Astrocyte (in vitro differentiated cells and primary cell): ENCODE results near the gene ATOH7. TPM values are rescaled to one million over a fixed set of nuclear protein-coding genes. Genes with fewer than 3 reads are reported as not detected.

Experiments
- DNase-seq: peaks from one replicate; pipeline ENCODE4 v3.0.0-alpha.2; 2010; ENCODE audit warnings: low read depth
- FAIRE-seq: peaks from 2 replicates; lab custom pipeline; 2011; peaks lifted over from hg19 to GRCh38; lab: Jason Lieb, UNC
- H2AFZ ChIP-seq: 2 replicates; pipeline ENCODE4 v1.6.0; 2012; ENCODE audit warnings: low read depth, low read length, inconsistent platforms
- H3K27ac ChIP-seq: 2 replicates; pipeline ENCODE4 v1.5.1; 2011; ENCODE audit warnings: low read depth, low read length, inconsistent platforms
- H3K27me3 ChIP-seq: 2 replicates; pipeline ENCODE4 v1.6.0; 2011; ENCODE audit warnings: low read length, inconsistent platforms; ENCODE audit not compliant: insufficient read depth
- H3K36me3 ChIP-seq: 2 replicates; pipeline ENCODE4 v1.5.1; 2011; ENCODE audit warnings: low read length, inconsistent platforms; ENCODE audit not compliant: insufficient read depth
- H3K4me1 ChIP-seq: 2 replicates; pipeline ENCODE4 v1.5.1; 2011; ENCODE audit warnings: low read length, inconsistent platforms; ENCODE audit not compliant: insufficient read depth
- H3K4me2 ChIP-seq: 2 replicates; pipeline ENCODE4 v1.6.0; 2012; ENCODE audit warnings: low read length, inconsistent platforms
- H3K4me3 ChIP-seq: 2 replicates; pipeline ENCODE4 v1.5.1; 2011; ENCODE audit warnings: low read depth, mild to moderate bottlenecking, low read length, inconsistent platforms; ENCODE audit not compliant: insufficient read depth
- H3K79me2 ChIP-seq: 2 replicates; pipeline ENCODE4 v1.6.0; 2012; ENCODE audit warnings: mild to moderate bottlenecking, low read length, inconsistent platforms; ENCODE audit not compliant: insufficient read depth
- H3K9ac ChIP-seq: 2 replicates; pipeline ENCODE4 v1.6.0; 2012; ENCODE audit warnings: mild to moderate bottlenecking, low read length, inconsistent platforms
- H3K9me3 ChIP-seq: 2 replicates; pipeline ENCODE4 v1.5.1; 2012; ENCODE audit warnings: low read depth, mild to moderate bottlenecking, low read length, inconsistent platforms; ENCODE audit not compliant: insufficient read depth
- H4K20me1 ChIP-seq: 2 replicates; pipeline ENCODE4 v1.6.0; 2012; ENCODE audit warnings: low read length, inconsistent platforms; ENCODE audit not compliant: insufficient read depth
- H3K27ac Mint-ChIP-seq: one replicate; pipeline ENCODE4 v1.8.0; 2021; ENCODE audit warnings: mild to moderate bottlenecking, mixed read lengths; ENCODE audit not compliant: unreplicated experiment
- H3K27me3 Mint-ChIP-seq: one replicate; pipeline ENCODE4 v1.8.0; 2021; ENCODE audit warnings: low read depth, mixed read lengths; ENCODE audit not compliant: unreplicated experiment
- H3K36me3 Mint-ChIP-seq: one replicate; pipeline ENCODE4 v1.8.0; 2021; ENCODE audit warnings: low read depth, mixed read lengths; ENCODE audit not compliant: unreplicated experiment
- H3K4me1 Mint-ChIP-seq: one replicate; pipeline ENCODE4 v1.8.0; 2021; ENCODE audit warnings: low read depth, mixed read lengths; ENCODE audit not compliant: unreplicated experiment
- H3K4me3 Mint-ChIP-seq: one replicate; pipeline ENCODE4 v1.8.0; 2021; ENCODE audit warnings: mild to moderate bottlenecking, moderate library complexity, mixed read lengths; ENCODE audit not compliant: unreplicated experiment
- H3K9me3 Mint-ChIP-seq: one replicate; pipeline ENCODE4 v1.8.0; 2021; ENCODE audit warnings: mild to moderate bottlenecking, mixed read lengths; ENCODE audit not compliant: unreplicated experiment
- EZH2 ChIP-seq: IDR thresholded peaks from 2 replicates; pipeline ENCODE4 v1.6.1; 2012; ENCODE audit warnings: mild to moderate bottlenecking, low read length, inconsistent platforms; ENCODE audit not compliant: insufficient read depth
- total RNA-seq: library from RNA; stranded (reverse); gene quantifications from 2 replicates; pipeline ENCODE4 v1.2.1, GENCODE V29; 2021
- TF ChIP-seq, protein P1 (sequence below): IDR thresholded peaks from 2 replicates; pipeline ENCODE4 v1.5.1; 2011; ENCODE audit warnings: low read depth, mild to moderate bottlenecking, inconsistent platforms, low read length, moderate library complexity; ENCODE audit not compliant: insufficient read depth

Gene ATOH7
- total RNA-seq, 1 donor from 2014 or later: not detected

DNA sequence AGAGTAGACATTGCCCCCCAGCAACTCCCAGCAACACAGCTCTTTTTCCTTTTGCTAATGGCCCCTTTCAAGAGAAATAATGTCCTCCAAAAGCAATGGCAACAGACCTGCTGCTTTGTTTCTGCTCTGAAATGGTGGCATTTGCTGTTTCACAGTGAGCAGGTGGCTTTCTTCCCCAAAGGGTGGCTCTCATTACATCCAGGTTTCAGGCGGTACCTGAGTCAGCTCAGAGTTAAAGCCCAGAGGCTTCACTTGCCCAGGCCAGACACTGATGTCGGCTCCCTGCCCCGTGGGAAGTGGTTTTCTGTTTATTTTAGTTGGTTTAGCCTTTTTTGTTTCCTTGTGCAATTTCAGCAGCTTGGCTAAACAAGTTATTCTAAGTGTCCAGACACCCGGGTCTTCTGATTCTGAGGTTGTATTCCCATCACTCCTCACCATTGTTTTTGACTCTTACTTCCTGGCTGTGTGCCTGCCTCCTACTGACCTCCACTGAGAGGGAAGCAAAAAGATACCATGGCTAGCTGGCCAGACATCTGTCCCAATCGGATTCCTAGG is 7.8 kb upstream of the ATOH7 start:
- Histone ChIP-seq H3K4me1 (no peaks in the 10 kb centered on the region), H3K4me2 (no peak overlapping the region), H4K20me1 (no peaks in the 10 kb centered on the region), H3K9ac (no peak overlapping the region), H3K36me3 (no peaks in the 10 kb centered on the region), H3K4me3 (no peak overlapping the region), H3K9me3 (no peaks in the 10 kb centered on the region), H3K27me3 (peaks cover 2% of the 10 kb centered on the region), H2AFZ (peak overlapping the region; percentile 24), H3K79me2 (no peaks in the 10 kb centered on the region), H3K27ac (no peak overlapping the region)
- TF ChIP-seq, protein P1, sequence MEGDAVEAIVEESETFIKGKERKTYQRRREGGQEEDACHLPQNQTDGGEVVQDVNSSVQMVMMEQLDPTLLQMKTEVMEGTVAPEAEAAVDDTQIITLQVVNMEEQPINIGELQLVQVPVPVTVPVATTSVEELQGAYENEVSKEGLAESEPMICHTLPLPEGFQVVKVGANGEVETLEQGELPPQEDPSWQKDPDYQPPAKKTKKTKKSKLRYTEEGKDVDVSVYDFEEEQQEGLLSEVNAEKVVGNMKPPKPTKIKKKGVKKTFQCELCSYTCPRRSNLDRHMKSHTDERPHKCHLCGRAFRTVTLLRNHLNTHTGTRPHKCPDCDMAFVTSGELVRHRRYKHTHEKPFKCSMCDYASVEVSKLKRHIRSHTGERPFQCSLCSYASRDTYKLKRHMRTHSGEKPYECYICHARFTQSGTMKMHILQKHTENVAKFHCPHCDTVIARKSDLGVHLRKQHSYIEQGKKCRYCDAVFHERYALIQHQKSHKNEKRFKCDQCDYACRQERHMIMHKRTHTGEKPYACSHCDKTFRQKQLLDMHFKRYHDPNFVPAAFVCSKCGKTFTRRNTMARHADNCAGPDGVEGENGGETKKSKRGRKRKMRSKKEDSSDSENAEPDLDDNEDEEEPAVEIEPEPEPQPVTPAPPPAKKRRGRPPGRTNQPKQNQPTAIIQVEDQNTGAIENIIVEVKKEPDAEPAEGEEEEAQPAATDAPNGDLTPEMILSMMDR: no peak
- TF ChIP-seq EZH2: no peak
- Mint-ChIP-seq H3K9me3 (no peaks in the 10 kb centered on the region), H3K27me3 (peaks cover 3% of the 10 kb centered on the region), H3K4me1 (peaks cover 3% of the 10 kb centered on the region), H3K36me3 (peaks cover 2% of the 10 kb centered on the region), H3K27ac (no peak overlapping the region), H3K4me3 (no peak overlapping the region)
- FAIRE-seq (no peak), DNase-seq (peak; percentile 46)

DNA sequence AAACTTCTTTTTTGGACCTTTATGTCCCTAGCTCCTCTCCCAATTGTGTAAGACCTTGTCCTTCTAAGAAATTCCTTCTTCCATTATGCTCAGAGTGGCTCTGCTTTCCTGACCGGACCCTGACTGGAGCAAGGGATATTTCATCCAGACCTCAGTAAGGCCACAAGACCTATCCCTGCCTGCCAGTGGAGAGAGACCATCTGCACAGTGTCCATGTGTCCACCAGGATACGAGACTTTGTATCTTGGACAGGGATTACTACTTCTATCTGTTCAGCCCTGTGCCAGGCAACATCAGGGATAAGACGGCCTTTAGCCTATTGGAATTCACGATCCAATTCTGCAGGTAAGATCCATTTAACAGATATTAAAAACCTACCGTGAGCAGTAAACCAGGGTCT is 7.2 kb upstream of the ATOH7 start:
- H3K4me3 ChIP-seq: no peak overlapping the region
- H3K4me3 Mint-ChIP-seq: no peak overlapping the region
- H3K4me2 ChIP-seq: no peak overlapping the region
- no peaks in the 10 kb centered on the region for H3K9me3 Mint-ChIP-seq
- H3K36me3 ChIP-seq: no peaks in the 10 kb centered on the region
- TF ChIP-seq, protein P1: no peak
- no peak for TF ChIP-seq EZH2
- H3K27me3 Mint-ChIP-seq: peaks cover 3% of the 10 kb centered on the region
- no peaks in the 10 kb centered on the region for H3K9me3 ChIP-seq
- H3K27ac Mint-ChIP-seq: no peak overlapping the region
- no peak overlapping the region for H2AFZ ChIP-seq
- H4K20me1 ChIP-seq: no peaks in the 10 kb centered on the region
- no peaks in the 10 kb centered on the region for H3K4me1 ChIP-seq
- no peak overlapping the region for H3K9ac ChIP-seq
- DNase-seq (no peak), FAIRE-seq (no peak)
- H3K36me3 Mint-ChIP-seq: peaks cover 2% of the 10 kb centered on the region
- H3K4me1 Mint-ChIP-seq: peaks cover 3% of the 10 kb centered on the region
- H3K79me2 ChIP-seq: no peaks in the 10 kb centered on the region
- no peak overlapping the region for H3K27ac ChIP-seq
- peaks cover 2% of the 10 kb centered on the region for H3K27me3 ChIP-seq

DNA sequence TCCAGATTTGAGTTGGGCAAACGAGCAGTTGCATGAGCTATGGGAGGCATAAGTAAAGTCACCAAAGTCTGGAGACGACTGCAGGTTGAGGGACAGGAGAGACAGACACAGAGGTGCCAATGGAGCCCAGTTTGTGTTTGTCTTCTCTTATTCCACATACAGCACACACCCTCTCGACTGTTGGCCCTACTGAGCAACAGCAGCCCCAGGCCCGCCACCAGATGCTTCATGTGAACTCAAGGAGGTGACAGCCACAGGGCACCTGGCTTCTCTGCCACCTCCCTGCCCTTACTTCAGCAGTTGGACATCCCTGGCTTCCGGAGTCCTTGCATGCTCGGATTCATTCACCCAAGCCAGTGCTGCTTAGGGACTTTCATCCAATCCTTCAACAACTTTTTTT is 6.5 kb upstream of the ATOH7 start:
- FAIRE-seq (no peak), DNase-seq (no peak)
- H3K9ac ChIP-seq: no peak overlapping the region
- H3K4me3 Mint-ChIP-seq: no peak overlapping the region
- H3K9me3 ChIP-seq: no peaks in the 10 kb centered on the region
- no peak overlapping the region for H3K4me2 ChIP-seq
- peaks cover 4% of the 10 kb centered on the region for H3K27me3 ChIP-seq
- no peaks in the 10 kb centered on the region for H3K4me1 ChIP-seq
- no peaks in the 10 kb centered on the region for H3K9me3 Mint-ChIP-seq
- no peak overlapping the region for H2AFZ ChIP-seq
- peaks cover 2% of the 10 kb centered on the region for H3K36me3 Mint-ChIP-seq
- H3K27me3 Mint-ChIP-seq: peaks cover 4% of the 10 kb centered on the region
- H3K4me3 ChIP-seq: no peak overlapping the region
- H3K27ac ChIP-seq: no peak overlapping the region
- no peak for TF ChIP-seq EZH2
- TF ChIP-seq, protein P1: no peak
- H3K36me3 ChIP-seq: no peaks in the 10 kb centered on the region
- no peak overlapping the region for H3K27ac Mint-ChIP-seq
- H3K79me2 ChIP-seq: no peaks in the 10 kb centered on the region
- peaks cover 3% of the 10 kb centered on the region for H3K4me1 Mint-ChIP-seq
- H4K20me1 ChIP-seq: no peaks in the 10 kb centered on the region
